ENCODE measurements around the gene CRY2.

DNA sequence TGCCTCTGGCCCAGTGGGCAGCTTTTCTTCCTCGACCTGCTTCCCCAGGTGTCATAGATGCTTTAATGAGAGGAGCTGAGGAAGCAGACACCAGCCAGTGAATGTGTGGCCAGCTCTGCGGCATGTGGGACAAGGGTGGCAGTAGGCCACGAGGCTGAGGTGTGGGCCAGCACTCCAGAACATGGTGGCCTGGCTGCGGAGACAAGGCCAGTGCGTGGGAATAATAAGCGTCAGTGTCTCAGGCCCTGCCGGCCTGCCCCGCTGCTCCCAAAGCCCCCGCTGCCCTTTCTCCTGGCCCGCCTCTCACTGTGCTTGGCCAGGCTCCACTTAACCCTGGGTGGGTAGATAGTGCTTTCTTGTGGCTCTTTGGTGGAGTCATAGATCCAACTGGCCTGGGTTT, 40.3 kb downstream of the CRY2 start:
- TF ChIP-seq, protein P1, sequence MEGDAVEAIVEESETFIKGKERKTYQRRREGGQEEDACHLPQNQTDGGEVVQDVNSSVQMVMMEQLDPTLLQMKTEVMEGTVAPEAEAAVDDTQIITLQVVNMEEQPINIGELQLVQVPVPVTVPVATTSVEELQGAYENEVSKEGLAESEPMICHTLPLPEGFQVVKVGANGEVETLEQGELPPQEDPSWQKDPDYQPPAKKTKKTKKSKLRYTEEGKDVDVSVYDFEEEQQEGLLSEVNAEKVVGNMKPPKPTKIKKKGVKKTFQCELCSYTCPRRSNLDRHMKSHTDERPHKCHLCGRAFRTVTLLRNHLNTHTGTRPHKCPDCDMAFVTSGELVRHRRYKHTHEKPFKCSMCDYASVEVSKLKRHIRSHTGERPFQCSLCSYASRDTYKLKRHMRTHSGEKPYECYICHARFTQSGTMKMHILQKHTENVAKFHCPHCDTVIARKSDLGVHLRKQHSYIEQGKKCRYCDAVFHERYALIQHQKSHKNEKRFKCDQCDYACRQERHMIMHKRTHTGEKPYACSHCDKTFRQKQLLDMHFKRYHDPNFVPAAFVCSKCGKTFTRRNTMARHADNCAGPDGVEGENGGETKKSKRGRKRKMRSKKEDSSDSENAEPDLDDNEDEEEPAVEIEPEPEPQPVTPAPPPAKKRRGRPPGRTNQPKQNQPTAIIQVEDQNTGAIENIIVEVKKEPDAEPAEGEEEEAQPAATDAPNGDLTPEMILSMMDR (IDR thresholded peaks at IDR 0.05), result no peak
- TF ChIP-seq ZFX (IDR thresholded peaks at IDR 0.05; ENCODE audit: borderline replicate concordance), result no peak
